GM12878 (cell line): ENCODE results near the gene EIF2D. TPM values are rescaled to one million over a fixed set of nuclear protein-coding genes. Genes with fewer than 3 reads are reported as not detected.

Experiments
- BCL11A ChIP-seq: IDR thresholded peaks from 2 replicates; pipeline ENCODE4 v1.6.1; 2011; ENCODE audit warnings: low read depth, low read length
- BMI1 ChIP-seq: fragments of 450-650 bp; IDR thresholded peaks from 2 replicates; pipeline ENCODE4 v1.6.1; 2016; ENCODE audit warnings: mild to moderate bottlenecking, moderate library complexity, borderline replicate concordance
- BRCA1 ChIP-seq: IDR thresholded peaks from 2 replicates; pipeline ENCODE4 v1.6.1; 2011; ENCODE audit warnings: low read depth, low read length, improper control_type of control experiment
- CBX3 ChIP-seq: fragments of 200-600 bp; sonication (generic); IDR thresholded peaks from 2 replicates; pipeline ENCODE4 v1.6.1; 2016; ENCODE audit warnings: low read depth, borderline replicate concordance
- EP300 ChIP-seq, 2 experiments: fragments of 150-350 bp in 1 of 2; IDR thresholded peaks; 2 replicates each; pipeline ENCODE4 v1.6.1; 2011 to 2012; ENCODE audit warnings: low read depth in 2 of 2, low read length in 2 of 2, borderline replicate concordance in 1 of 2, improper control_type of control experiment in 1 of 2, inconsistent platforms in 1 of 2; ENCODE audit not compliant: control insufficient read depth in 1 of 2
- ETV6 ChIP-seq, 2 experiments: fragments of 450-650 bp in 1 of 2; IDR thresholded peaks in 1 of 2; conservative IDR thresholded peaks in 1 of 2; 2 replicates each; pipeline ENCODE4 v1.6.1; 2014; ENCODE audit warnings: antibody characterized with exemption in 1 of 2, borderline replicate concordance in 1 of 2, low read depth in 1 of 2, mild to moderate bottlenecking in 1 of 2, moderate library complexity in 1 of 2
- EZH2 ChIP-seq: IDR thresholded peaks from 2 replicates; pipeline ENCODE4 v1.6.1; 2012; ENCODE audit warnings: low read depth, mild to moderate bottlenecking, control low read depth, inconsistent platforms, low read length, borderline replicate concordance; ENCODE audit not compliant: control insufficient read depth
- HSF1 ChIP-seq: fragments of 150-350 bp; IDR thresholded peaks from 2 replicates; pipeline ENCODE4 v1.6.1; 2014; ENCODE audit warnings: mild to moderate bottlenecking, low read depth, low read length
- IRF5 ChIP-seq: fragments of 450-650 bp; IDR thresholded peaks from 2 replicates; pipeline ENCODE4 v1.6.1; 2017; ENCODE audit warnings: borderline replicate concordance
- MTA2 ChIP-seq: fragments of 450-650 bp; IDR thresholded peaks from 2 replicates; pipeline ENCODE4 v1.6.1; 2016; ENCODE audit warnings: low read depth, mild to moderate bottlenecking, moderate library complexity
- MXI1 ChIP-seq: fragments of 150-350 bp; IDR thresholded peaks from 2 replicates; pipeline ENCODE4 v1.6.1; 2011; ENCODE audit warnings: low read depth, mild to moderate bottlenecking, inconsistent platforms, low read length, improper control_type of control experiment
- POLR2AphosphoS5 ChIP-seq: IDR thresholded peaks from 2 replicates; pipeline ENCODE4 v1.6.1; 2011; ENCODE audit warnings: mild to moderate bottlenecking, low read length, inconsistent platforms
- RAD51 ChIP-seq: fragments of 450-650 bp; IDR thresholded peaks from 2 replicates; pipeline ENCODE4 v1.6.1; 2016; ENCODE audit warnings: moderate library complexity, mild to moderate bottlenecking, inconsistent platforms
- RUNX3 ChIP-seq: IDR thresholded peaks from 2 replicates; pipeline ENCODE4 v1.6.1; 2012; ENCODE audit warnings: low read length, inconsistent platforms
- USF2 ChIP-seq: IDR thresholded peaks from 2 replicates; pipeline ENCODE4 v1.6.1; 2011; ENCODE audit warnings: low read depth, low read length, improper control_type of control experiment, borderline replicate concordance
- YY1 ChIP-seq: IDR thresholded peaks from 2 replicates; pipeline ENCODE4 v1.6.1; 2011; ENCODE audit warnings: low read depth, mild to moderate bottlenecking, low read length
- ZNF24 ChIP-seq: fragments of 450-650 bp; IDR thresholded peaks from 2 replicates; pipeline ENCODE4 v1.6.1; 2017; ENCODE audit warnings: antibody characterized with exemption, mild to moderate bottlenecking
- polyA plus RNA-seq, 11 experiments: library from polyadenylated mRNA; depleted of rRNA in 4 of 11; unstranded in 6 of 11; stranded (reverse) in 5 of 11; fragments of >200 nt; fragmentation: Nextera tagmentation in 4 of 11; fragmentation: Illumina TruSeq in 1 of 11; extraction: Ambion mirVana in 4 of 11; extraction: Trizol in 1 of 11; gene quantifications; 1 replicate in 1 of 11; 2 replicates in 10 of 11; pipeline versions ENCODE4 v1.2.1 to v1.2.3, GENCODE V29; 2011 to 2016; ENCODE audit warnings: inconsistent platforms in 2 of 11, missing spikeins in 2 of 11, low read depth in 1 of 11
- total RNA-seq, 4 experiments: library from RNA; depleted of rRNA in 3 of 4; stranded (reverse); fragments of >200 nt in 3 of 4; fragmentation: Illumina TruSeq in 1 of 4; extraction: Trizol in 1 of 4; gene quantifications; 2 replicates each; pipeline versions ENCODE4 v1.2.1 to v1.2.3, GENCODE V29; 2013 to 2021

EIF2D gene
- total and polyA plus RNA-seq, 10 of the 15 experiments (the other 5 are each of a cell fraction or from before 2014, with no cell fraction given): 65.2 to 133 (median 79.0) TPM

- TF ChIP-seq HSF1 (no peak), EP300 (IDR thresholded peaks at IDR 0.05; ENCODE audit: borderline replicate concordance in 1 of 2, control insufficient read depth in 1 of 2, low read depth in 2 of 2, low read length in 2 of 2) (no peak), BRCA1 (no peak), IRF5 (no peak), USF2 (no peak), RAD51 (no peak), ETV6 (conservative IDR thresholded peaks at IDR 0.05 in 1 of 2, IDR thresholded peaks at IDR 0.05 in 1 of 2; ENCODE audit: borderline replicate concordance in 1 of 2, low read depth in 1 of 2) (no peak), CBX3 (no peak), BCL11A (no peak), MTA2 (no peak), YY1 (peak; percentile 61; the same call in 1 of the 2 replicates), POLR2AphosphoS5 (no peak), ZNF24 (no peak), MXI1 (no peak), BMI1 (no peak), RUNX3 (0 out of 2 replicates have a peak, but pooled peaks have one; percentile 18), EZH2 (no peak)
These were observed 46.2 kb upstream of the EIF2D start (continued) for GRCh38 chr1:206658264-206658980.
